A673 (cell line): ENCODE data around the gene SPAG16. TPM values are rescaled to one million over a fixed set of nuclear protein-coding genes. Genes with fewer than 3 reads are reported as not detected.

ENCODE experiments used
- BruUV-seq: library from RNA; stranded (reverse); fragments of 400-500 nt; replicated peaks from 2 replicates; lab custom pipeline; 2021; lab: Mats Ljungman, UMichigan
- CTCF ChIA-PET: fragments of 300-600 bp; sonication (Branson Sonifier 250); formaldehyde crosslinking; loops from one replicate; lab custom pipeline; 2022; ENCODE audit warnings: antibody characterized with exemption; lab: Charles Lee
- POLR2A ChIA-PET: fragments of 300-600 bp; sonication (Branson Sonifier 250); formaldehyde crosslinking; loops from one replicate; lab custom pipeline; 2022; ENCODE audit warnings: antibody characterized with exemption; ENCODE audit not compliant: low non-redundant PET; lab: Charles Lee
- DNase-seq: peaks from one replicate; pipeline ENCODE4 v3.0.0-alpha.2; 2015; ENCODE audit warnings: low spot score
- H3K27ac ChIP-seq: fragments of 200-600 bp; sonication (generic); 2 replicates; pipeline ENCODE4 v1.5.1; 2016; ENCODE audit warnings: mixed run types, low read depth, mild to moderate bottlenecking, mixed read lengths, antibody characterized with exemption, low read length; ENCODE audit not compliant: poor library complexity, severe bottlenecking
- H3K27me3 ChIP-seq: fragments of 200-600 bp; sonication (generic); replicated peaks from 2 replicates; pipeline ENCODE4 v1.6.1; 2017; ENCODE audit warnings: mixed run types, low read depth, mild to moderate bottlenecking, mixed read lengths, antibody characterized with exemption, low read length; ENCODE audit not compliant: insufficient read depth, poor library complexity
- H3K36me3 ChIP-seq: fragments of 200-600 bp; sonication (generic); 2 replicates; pipeline ENCODE4 v1.6.1; 2016; ENCODE audit warnings: mixed run types, mild to moderate bottlenecking, mixed read lengths, antibody characterized with exemption, low read length; ENCODE audit not compliant: insufficient read depth, poor library complexity, severe bottlenecking
- H3K4me1 ChIP-seq: fragments of 200-600 bp; sonication (generic); 2 replicates; pipeline ENCODE4 v1.6.1; 2017; ENCODE audit warnings: mixed run types, mild to moderate bottlenecking, mixed read lengths, antibody characterized with exemption, low read length; ENCODE audit not compliant: insufficient read depth, poor library complexity, severe bottlenecking
- H3K4me3 ChIP-seq: fragments of 200-600 bp; sonication (generic); 2 replicates; pipeline ENCODE4 v1.5.1; 2016; ENCODE audit warnings: low read depth, mixed run types, mild to moderate bottlenecking, mixed read lengths, low read length; ENCODE audit not compliant: poor library complexity, severe bottlenecking
- H3K9me3 ChIP-seq: fragments of 200-600 bp; sonication (generic); 2 replicates; pipeline ENCODE4 v1.6.1; 2016; ENCODE audit warnings: mixed run types, low read depth, mild to moderate bottlenecking, mixed read lengths, antibody characterized with exemption, low read length; ENCODE audit not compliant: poor library complexity, severe bottlenecking
- EZH2 ChIP-seq: fragments of 200-600 bp; sonication (generic); IDR thresholded peaks from 2 replicates; pipeline ENCODE4 v1.6.1; 2017; ENCODE audit warnings: borderline replicate concordance, low read depth, mild to moderate bottlenecking, mixed read lengths, antibody characterized with exemption, low read length; ENCODE audit not compliant: poor library complexity, severe bottlenecking
- intact Hi-C: fragments of 100-400 bp; cut with micrococcal nuclease; formaldehyde crosslinking; loops from one replicate; pipeline ENCODE4 v1.10.0; 2022; ENCODE audit not compliant: unreplicated experiment
- total RNA-seq: library from RNA; stranded (reverse); gene quantifications from 2 replicates; pipeline ENCODE4 v1.2.3, GENCODE V29; 2021
- TF ChIP-seq, protein P1 (sequence below): fragments of 300-800, 200-600 bp; sonication (generic); conservative IDR thresholded peaks from 2 replicates; pipeline ENCODE4 v1.5.1; 2017; ENCODE audit warnings: low read depth, mild to moderate bottlenecking, antibody characterized with exemption, low read length, moderate library complexity, mixed read lengths

The SPAG16 gene
- total RNA-seq, 1 experiment from 2014 or later: 13.1 TPM

DNA sequence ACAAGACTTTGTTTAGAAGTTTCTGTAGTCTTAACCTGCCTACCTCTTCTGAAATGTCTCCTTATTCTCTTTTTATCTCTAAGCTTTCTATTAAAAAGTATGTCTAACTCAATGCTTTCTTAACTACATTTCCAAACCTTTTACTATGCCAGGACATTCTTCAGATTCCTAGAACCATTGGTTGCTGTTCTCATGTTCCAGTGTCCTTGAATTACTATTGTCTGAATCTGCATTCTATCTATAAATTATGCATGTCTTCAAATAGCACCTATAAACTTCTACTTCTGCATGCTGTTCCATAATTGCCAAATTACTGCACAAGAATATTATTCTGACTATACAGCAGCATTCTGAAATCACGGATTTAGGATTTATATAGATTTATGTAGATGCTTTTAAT lies 960.6 kb downstream of the SPAG16 start:
- Histone ChIP-seq H3K27ac (no peak overlapping the region), H3K9me3 (no peaks in the 10 kb centered on the region), H3K4me1 (no peaks in the 10 kb centered on the region), H3K27me3 (no peaks in the 10 kb centered on the region), H3K36me3 (no peaks in the 10 kb centered on the region), H3K4me3 (no peak overlapping the region)
- no TSS peak for BruUV-seq
- intact Hi-C loops: no loop called here
- ChIA-PET CTCF (no interaction called here), POLR2A (no interaction called here)
- no peak for TF ChIP-seq EZH2
- TF ChIP-seq, protein P1, sequence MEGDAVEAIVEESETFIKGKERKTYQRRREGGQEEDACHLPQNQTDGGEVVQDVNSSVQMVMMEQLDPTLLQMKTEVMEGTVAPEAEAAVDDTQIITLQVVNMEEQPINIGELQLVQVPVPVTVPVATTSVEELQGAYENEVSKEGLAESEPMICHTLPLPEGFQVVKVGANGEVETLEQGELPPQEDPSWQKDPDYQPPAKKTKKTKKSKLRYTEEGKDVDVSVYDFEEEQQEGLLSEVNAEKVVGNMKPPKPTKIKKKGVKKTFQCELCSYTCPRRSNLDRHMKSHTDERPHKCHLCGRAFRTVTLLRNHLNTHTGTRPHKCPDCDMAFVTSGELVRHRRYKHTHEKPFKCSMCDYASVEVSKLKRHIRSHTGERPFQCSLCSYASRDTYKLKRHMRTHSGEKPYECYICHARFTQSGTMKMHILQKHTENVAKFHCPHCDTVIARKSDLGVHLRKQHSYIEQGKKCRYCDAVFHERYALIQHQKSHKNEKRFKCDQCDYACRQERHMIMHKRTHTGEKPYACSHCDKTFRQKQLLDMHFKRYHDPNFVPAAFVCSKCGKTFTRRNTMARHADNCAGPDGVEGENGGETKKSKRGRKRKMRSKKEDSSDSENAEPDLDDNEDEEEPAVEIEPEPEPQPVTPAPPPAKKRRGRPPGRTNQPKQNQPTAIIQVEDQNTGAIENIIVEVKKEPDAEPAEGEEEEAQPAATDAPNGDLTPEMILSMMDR: no peak
- DNase-seq: peak; percentile 1

DNA sequence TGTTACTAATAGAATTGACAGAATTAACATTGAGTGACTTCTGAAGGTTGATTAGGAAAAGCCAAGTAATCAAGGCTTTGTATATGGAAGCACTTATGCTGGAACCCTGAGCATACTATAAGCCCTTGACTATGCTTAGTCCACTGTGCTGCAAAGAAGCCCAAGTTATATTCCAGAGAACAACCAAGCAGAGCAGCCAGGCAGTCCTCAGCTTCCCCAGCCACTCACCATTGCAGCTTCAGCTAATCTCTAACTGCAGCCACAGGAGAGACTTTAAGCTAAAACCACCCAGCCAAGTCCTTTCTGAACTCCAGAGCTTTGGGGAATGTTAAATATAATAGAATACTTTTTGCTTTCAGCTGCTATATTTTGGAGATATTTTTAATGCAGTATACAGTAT lies 962.2 kb downstream of the SPAG16 start:
- no peaks in the 10 kb centered on the region for H3K9me3 ChIP-seq
- H3K27me3 ChIP-seq: no peaks in the 10 kb centered on the region
- POLR2A ChIA-PET: no interaction called here
- no peaks in the 10 kb centered on the region for H3K36me3 ChIP-seq
- H3K4me3 ChIP-seq: no peak overlapping the region
- CTCF ChIA-PET: no interaction called here
- no peak for DNase-seq
- TF ChIP-seq, protein P1: no peak
- no peak for TF ChIP-seq EZH2
- no peaks in the 10 kb centered on the region for H3K4me1 ChIP-seq
- intact Hi-C loops: no loop called here
- no peak overlapping the region for H3K27ac ChIP-seq
- no TSS peak for BruUV-seq

DNA sequence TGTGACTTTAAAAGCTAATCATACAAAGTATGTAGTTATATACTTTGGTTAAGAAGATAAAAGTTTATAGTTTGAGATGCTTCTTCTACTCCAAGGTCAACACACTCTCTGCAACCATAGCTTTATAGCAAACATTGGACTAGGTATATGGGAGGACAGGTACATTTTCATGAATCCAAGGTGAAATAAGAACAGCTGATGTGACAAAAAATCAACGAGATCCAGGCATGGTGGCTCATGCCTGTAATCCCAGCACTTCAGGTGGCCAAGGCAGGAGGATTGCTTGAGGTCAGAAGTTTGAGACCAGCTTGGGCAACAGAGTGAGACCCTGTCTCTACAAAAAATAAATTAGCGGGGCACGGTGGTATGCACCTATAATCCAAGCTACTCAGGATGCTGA lies 963.3 kb downstream of the SPAG16 start:
- Histone ChIP-seq H3K9me3 (no peaks in the 10 kb centered on the region), H3K27me3 (no peaks in the 10 kb centered on the region), H3K4me3 (no peak overlapping the region), H3K27ac (no peak overlapping the region), H3K36me3 (no peaks in the 10 kb centered on the region), H3K4me1 (no peaks in the 10 kb centered on the region)
- TF ChIP-seq, protein P1: no peak
- TF ChIP-seq EZH2: no peak
- ChIA-PET CTCF (no interaction called here), POLR2A (no interaction called here)
- intact Hi-C loops: no loop called here
- BruUV-seq: no TSS peak
- DNase-seq: no peak
